ENCODE results near the gene UBAC1.

DNA sequence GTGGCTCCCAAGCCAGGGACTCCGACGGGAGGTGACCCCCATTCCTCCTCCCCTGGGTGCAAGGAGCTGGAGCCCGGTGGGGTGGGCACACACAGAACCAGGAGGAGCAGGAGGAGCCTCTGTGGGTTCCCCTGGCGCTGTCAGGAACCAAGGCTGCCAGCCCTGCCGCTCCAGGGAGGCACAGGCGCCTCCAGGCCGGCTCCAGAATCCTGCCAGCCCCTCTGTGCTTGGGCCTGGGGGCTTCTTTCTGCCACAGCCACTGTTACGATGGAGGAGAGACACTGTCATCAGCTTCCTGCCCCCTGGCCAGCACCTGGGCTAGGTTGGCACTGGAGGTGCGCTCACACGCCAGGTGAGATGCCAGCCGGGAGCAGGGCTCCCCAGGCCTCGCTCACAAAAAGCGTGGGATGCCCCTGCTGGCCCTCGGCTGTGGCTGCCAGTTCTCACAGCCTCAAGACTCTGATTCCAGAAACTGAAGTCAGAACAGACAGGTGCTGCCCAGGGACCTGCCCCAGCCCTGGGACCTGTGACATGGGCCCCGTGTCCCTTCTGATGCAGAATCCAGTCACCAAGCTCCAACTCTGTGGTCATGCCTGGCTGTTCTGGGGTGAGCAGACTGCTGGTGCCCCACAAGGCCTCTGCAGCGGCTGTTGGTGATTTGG lies 37.4 kb upstream of the UBAC1 start:
- TF ChIP-seq, protein P1, sequence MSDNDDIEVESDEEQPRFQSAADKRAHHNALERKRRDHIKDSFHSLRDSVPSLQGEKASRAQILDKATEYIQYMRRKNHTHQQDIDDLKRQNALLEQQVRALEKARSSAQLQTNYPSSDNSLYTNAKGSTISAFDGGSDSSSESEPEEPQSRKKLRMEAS (IDR thresholded peaks at IDR 0.05): no peak
- TF ChIP-seq EP300 (IDR thresholded peaks at IDR 0.05; ENCODE audit: borderline replicate concordance) (no peak), TAF1 (IDR thresholded peaks at IDR 0.05; ENCODE audit: low read depth) (no peak), NFIC (IDR thresholded peaks at IDR 0.05) (no peak), CEBPB (IDR thresholded peaks at IDR 0.05) (no peak), TEAD4 (IDR thresholded peaks at IDR 0.05) (no peak), EGR1 (IDR thresholded peaks at IDR 0.05) (no peak), FOXM1 (IDR thresholded peaks at IDR 0.05; ENCODE audit: borderline replicate concordance, low read depth) (no peak), ZBTB7A (IDR thresholded peaks at IDR 0.05; ENCODE audit: low read depth) (no peak), YY1 (IDR thresholded peaks at IDR 0.05; ENCODE audit: low read depth) (no peak), TCF12 (IDR thresholded peaks at IDR 0.05; ENCODE audit: low read depth) (no peak), RAD21 (IDR thresholded peaks at IDR 0.05; ENCODE audit: low read depth) (no peak)
- TF ChIP-seq, protein P2, sequence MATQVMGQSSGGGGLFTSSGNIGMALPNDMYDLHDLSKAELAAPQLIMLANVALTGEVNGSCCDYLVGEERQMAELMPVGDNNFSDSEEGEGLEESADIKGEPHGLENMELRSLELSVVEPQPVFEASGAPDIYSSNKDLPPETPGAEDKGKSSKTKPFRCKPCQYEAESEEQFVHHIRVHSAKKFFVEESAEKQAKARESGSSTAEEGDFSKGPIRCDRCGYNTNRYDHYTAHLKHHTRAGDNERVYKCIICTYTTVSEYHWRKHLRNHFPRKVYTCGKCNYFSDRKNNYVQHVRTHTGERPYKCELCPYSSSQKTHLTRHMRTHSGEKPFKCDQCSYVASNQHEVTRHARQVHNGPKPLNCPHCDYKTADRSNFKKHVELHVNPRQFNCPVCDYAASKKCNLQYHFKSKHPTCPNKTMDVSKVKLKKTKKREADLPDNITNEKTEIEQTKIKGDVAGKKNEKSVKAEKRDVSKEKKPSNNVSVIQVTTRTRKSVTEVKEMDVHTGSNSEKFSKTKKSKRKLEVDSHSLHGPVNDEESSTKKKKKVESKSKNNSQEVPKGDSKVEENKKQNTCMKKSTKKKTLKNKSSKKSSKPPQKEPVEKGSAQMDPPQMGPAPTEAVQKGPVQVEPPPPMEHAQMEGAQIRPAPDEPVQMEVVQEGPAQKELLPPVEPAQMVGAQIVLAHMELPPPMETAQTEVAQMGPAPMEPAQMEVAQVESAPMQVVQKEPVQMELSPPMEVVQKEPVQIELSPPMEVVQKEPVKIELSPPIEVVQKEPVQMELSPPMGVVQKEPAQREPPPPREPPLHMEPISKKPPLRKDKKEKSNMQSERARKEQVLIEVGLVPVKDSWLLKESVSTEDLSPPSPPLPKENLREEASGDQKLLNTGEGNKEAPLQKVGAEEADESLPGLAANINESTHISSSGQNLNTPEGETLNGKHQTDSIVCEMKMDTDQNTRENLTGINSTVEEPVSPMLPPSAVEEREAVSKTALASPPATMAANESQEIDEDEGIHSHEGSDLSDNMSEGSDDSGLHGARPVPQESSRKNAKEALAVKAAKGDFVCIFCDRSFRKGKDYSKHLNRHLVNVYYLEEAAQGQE (IDR thresholded peaks at IDR 0.05; ENCODE audit: low read depth): no peak
- TF ChIP-seq, protein P3, sequence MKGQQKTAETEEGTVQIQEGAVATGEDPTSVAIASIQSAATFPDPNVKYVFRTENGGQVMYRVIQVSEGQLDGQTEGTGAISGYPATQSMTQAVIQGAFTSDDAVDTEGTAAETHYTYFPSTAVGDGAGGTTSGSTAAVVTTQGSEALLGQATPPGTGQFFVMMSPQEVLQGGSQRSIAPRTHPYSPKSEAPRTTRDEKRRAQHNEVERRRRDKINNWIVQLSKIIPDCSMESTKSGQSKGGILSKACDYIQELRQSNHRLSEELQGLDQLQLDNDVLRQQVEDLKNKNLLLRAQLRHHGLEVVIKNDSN (IDR thresholded peaks at IDR 0.05): no peak

Data from Ishikawa (cell line).